ENCODE results near the gene SYT15B.
"Not testable (repeated sequence)": the region's sequence is repeated elsewhere in the genome, so short reads cannot be mapped to it uniquely, and the experiment has no call there.

Gene SYT15B

DNA sequence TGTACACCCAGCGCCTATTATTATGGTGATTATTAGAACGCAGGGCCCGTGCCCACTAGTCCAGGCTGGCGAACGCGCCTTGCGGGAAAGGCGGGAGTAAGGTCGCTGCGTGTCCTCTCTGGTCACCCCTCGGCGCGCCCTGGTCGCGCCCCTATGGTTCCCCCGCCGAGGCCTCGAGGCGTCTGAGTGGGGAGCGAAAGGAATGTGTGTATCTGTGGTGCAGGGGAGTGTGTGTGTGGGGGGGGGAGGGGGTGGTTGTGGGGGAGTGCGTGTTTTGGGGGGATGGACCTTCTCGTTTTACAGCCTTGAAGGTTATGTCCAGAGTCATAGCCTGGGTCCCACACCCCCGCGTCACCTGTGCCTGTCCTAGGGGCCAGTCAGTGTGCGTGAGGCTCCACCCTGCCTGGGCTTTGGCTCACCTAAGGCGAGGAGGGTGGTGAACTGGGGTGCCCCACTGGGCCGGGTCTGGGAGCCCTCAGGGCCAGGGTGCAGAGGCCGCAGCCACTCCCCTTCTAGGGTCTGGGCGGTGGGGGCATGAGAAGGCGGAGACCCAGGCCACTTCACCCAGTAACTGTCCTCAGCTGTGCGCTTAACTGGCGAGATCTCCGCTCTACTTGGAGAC, at the start of gene SYT15B:
Gene SYT15B (minus strand): TSS at position 39 of the 622 bp plus-strand sequence. CDS start 952 bp downstream, outside the sequence.
- DNase-seq (ENCODE audit: low read depth in 1 of 2, low spot score in 1 of 2): not testable (repeated sequence)

DNA sequence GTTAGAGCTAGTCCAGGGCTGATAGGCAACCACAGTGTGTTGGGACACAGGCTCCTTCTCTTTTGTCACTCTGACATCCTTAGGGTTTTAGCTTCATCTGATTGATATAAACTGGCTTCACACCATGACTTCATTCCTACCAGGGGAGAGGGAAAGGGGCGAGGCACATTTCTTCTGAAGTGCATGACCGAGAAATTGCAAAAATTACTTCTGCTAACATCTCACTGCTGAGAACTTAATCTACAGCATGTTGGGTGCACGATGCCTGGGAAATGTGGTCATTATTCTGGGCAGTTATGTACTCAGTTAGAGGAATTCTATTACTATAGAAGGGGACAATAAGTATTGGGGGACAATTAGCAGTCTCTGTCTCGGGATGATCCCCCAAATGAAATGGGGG, 16.2 kb upstream of the SYT15B start:
- not testable (repeated sequence) for DNase-seq (ENCODE audit: low read depth in 1 of 2, low spot score in 1 of 2)

DNA sequence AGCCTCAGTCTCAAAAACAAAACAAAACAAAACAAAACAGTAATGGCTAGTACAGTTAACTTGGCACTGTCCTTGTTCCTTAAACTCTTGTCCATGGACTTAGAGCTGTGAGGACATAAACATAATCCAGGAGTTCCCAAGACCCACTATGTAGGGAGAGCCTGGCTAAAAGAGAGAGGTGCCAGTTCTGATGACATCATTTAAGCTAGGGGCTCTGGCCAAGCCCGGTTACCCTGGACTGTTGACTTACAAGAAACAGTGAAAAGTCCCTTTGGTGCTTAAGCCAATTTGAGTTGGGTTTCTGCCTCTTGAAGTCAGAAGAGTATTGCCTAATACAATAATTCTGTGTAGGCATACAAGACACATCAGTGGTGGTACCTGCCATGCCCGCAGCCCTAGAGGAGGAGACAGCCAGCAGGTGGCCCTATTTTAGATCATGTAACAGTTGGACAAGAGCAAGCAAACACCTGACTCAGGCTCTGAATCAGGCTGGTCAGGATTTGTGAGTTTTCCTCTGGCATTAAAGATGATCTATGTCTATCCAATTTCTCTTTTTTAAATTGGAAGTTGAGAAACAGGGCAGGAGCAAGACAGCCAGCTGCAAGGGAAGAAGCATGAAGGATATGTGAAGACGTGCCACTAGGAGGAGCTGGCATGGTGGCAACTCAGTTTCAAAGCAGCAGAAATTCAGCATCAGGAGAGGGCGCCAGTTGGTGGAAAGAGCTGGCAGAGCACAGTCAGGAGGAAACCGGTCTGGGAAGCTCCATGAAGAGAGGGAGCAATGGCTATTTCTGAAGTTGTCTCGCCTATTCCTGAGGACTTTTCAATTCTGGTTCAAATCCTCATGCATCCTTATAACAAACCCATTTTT, 12.2 kb upstream of the SYT15B start:
- DNase-seq (ENCODE audit: low read depth in 1 of 2, low spot score in 1 of 2): not testable (repeated sequence)

DNA sequence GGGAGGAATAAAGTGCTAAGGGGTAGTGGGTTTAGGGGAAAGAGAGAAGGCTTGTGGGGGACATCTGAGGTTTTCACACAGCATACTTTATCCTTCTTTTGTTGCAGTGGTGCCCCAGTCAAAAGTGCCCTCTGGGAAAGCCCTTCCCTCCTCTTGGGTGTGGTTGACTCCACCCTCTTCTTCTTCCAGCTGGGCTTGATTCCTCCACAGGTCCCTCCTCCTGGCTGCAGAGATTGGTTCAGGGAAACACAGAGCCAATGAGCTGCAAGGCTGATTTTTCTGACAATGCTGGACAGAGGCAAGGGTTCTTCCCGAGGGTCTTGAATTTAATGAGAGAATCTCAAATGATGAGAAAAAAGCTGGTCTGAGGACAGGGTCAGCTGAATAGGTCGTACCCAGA, 7.4 kb upstream of the SYT15B start:
- not testable (repeated sequence) for DNase-seq (ENCODE audit: low read depth in 1 of 2, low spot score in 1 of 2)

DNA sequence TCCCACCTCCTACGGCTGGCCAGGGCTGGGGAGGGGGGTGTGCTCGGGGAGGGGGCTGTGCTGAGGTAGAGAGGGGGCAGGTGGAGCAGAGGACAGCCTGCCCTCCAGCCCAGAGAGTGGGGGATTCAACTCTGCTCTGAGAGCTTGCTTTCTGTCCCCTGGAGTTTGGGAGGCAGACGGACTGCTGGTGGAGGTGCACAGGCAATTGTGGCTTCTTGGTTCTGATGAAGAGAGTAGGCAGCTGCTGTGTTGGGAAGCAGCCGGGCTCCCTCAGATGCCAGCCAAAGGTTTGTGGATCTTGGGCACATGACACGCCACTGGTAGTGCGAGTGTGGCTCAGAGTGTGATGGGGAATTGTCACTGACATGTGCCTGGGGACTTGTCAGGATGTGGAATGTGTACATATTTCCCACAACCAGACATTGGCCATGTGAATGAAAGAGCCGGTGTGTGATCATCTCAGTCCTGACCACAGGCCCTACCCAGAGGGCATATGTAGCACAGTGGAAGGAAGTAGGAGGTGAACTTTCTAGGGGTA, 5.3 kb upstream of the SYT15B start:
- not testable (repeated sequence) for DNase-seq (ENCODE audit: low read depth in 1 of 2, low spot score in 1 of 2)

DNA sequence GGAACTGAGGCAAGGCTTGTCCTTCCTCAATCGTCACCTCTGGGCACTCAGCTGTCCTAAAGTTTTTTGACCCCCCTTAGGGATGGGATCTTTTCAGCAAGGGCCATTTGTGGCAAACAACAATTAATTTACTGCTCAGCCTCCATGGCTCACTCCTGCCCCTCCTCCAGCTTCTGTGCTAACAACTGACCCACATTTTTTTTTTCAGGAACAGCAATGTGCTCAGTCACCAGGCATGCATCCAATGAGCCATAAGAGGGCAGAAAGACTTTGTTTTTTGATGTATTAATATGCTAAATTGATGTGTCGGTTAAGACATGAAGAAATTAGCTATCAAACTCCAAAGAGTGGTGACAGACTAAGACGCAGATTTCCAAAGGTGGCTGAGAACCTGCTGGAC, 4.7 kb upstream of the SYT15B start:
- not testable (repeated sequence) for DNase-seq (ENCODE audit: low read depth in 1 of 2, low spot score in 1 of 2)

DNA sequence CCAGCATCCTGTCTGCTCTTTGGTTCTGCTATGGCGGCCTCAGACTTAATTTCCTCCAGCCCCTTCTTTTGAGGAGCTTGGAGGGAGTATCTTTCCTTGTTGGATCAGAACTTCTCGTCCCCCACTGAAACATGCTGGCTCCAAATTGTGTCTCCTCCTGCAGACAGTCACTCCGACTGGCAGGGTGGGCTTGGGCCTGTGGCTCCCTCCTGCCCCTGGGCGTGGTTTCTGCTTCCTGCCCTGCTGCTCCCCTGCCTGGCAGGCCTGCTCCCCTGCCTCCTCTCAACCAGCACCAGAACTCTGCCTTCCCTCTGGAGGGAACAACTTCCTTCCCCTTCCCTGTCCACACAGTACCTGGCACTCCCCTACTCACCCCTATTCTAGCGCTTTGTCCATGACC, 3.8 kb upstream of the SYT15B start:
- DNase-seq (ENCODE audit: low read depth in 1 of 2, low spot score in 1 of 2): not testable (repeated sequence)

DNA sequence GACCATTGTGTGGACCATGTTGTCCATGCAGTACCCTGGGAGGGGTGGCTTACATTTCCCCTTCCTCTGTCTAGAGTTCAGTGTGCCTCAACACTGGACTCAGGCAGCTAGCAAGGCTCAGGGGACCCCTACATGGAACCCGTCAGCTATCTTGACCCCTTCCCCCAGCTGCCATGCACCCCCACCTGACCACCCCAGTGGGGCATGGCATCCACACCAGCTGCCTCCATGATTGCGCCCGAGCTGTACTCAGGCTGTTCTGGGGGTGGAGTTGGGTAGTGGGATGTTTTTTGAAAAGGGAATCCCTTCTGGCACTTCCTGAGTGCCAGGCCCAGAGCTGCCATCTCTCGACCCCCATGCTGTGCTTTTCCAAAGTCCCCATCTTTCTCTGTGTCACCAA, 1.8 kb upstream of the SYT15B start:
- not testable (repeated sequence) for DNase-seq (ENCODE audit: low read depth in 1 of 2, low spot score in 1 of 2)

DNA sequence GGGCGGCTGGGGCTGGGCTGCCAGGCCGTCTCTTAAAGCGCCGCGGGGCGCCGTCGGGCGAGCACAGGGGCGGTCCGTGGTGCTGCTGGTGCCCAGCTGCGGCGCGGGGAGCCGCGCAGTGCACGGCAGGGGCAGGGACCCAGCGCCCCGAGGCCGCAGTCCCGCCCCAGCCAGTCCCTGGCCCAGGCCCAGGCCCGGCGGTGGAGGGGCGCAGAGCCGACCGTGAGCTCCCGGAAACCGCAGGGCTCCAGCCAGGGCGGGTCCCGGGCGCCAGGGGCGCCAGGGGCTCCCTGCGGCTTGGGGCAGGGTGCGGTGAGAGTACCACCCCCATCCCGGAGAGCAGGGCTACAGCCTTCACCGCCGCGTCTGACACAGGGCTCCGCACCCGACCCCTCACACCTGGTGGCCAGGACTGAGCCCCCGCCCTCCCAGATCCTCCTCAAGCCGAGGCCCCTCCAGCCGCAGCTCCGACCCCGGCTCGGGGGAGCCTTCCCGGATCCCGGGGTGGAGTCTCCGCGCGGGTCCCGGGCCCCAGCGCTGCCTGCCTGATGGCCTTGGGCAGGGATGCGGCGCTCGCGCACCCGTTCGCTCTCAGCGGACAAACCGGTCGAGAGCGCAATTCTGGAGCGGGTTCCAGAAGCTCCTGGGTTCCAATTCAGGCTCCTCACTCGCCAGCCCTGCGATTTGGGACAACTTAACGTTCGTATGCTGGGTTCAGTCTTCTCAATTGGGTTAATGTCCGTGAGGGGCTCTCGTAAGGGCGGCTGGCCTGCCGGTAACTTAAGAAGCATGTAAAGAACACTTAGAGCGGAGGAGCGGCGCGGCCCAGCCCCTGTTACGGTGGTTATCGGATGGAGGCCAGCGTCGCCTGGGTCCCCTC, 478 bp downstream of the SYT15B start:
- not testable (repeated sequence) for DNase-seq (ENCODE audit: low read depth in 1 of 2, low spot score in 1 of 2)

DNA sequence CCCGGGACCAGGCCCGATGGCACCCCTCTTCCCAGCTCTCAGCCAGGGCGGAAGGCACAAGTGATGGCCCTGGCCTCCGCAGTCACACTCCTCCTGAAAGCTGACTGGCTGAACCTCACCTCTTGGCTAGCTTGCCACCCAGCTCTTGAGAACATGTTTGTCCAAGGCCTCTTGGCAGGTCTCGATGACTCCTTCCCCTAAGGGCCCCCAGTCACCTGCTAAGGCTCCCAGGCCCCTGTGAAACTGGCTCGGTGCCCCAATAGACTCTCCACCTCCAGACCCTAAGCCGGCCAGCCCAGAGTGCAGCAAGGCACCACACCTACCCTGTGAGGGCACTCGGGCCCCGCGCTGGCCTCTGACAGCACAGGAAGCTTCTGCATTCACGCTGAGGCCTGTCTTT, 4.5 kb downstream of the SYT15B start:
- not testable (repeated sequence) for DNase-seq (ENCODE audit: low read depth in 1 of 2, low spot score in 1 of 2)

DNA sequence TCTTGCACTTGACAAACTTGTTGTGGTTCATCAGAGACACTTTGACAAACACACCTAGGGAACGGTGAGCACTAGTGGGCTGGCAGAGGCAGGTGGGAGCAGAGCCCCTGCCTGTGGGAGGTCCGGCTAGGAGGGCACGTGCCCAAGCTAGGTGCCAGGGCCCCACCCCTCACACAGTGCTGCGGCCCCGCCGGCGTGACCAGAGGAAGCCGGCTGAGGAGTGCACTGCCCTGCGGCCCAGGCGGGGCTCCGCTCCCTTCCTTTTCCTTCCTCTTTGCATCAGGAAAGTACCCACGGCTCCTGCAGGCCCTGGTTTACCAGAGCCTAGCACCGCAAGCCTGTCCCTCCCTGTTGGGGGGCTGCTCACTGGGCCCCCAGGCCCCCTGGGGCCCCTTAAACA, 7.2 kb downstream of the SYT15B start:
- not testable (repeated sequence) for DNase-seq (ENCODE audit: low read depth in 1 of 2, low spot score in 1 of 2)

DNA sequence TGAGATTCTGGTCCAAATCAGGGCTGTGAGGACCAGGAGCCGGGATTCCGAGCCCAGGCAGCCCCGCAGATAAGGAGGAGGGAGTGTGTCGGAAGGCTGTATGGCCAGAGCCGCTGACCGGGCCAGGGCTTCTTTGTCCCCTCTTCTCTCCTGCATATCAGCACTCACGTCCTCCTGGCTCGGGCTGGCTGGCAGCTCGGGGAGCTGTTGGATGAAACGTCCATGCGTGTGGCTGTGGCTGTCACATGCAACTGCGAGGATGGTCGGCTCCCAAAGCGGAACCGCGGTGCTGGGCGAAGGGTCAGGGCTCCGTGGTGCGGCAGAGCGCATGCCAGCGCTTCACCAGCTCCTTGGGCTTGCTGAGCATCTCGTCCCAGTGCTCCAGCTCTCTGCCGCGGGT, 9.5 kb downstream of the SYT15B start:
- not testable (repeated sequence) for DNase-seq (ENCODE audit: low read depth in 1 of 2, low spot score in 1 of 2)

DNA sequence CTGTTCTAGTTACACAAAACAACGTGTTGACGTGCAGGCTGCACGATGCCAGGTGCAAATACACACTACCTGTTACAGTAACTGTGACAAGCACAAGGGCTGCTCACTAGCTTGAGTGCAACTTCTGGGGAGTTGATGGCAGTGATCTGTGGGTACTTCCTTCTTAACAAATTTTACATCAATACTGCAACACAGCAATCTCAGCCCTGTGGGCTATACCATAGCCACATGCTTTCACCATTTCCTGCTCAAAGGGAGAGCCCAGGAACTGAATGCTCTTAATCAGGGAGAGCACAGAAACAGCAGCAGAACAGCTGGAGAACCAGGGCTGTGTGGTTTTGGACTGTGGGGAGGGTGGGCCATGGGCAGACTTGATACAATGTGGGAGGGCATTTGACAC, 10.2 kb downstream of the SYT15B start:
- DNase-seq (ENCODE audit: low read depth in 1 of 2, low spot score in 1 of 2): not testable (repeated sequence)

DNA sequence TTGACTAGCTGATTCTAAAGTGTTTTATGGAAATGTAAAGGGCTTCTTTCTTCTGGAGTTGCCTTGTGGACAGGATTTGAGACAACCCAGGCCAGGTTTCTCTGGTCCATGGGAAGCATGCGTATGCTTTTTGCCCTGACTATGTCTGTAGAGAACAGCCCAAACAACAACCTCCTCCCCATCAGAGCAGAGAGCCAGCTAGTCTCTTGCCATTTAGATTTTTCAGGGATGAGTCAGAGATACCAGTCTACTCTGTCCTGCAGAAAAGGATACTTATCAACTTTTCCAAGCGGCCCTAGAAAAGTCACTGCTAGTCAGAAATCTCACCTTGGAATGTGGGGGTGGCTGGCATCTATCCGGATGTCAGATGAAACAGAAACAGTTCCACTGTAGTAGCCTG, 11.6 kb downstream of the SYT15B start:
- DNase-seq (ENCODE audit: low read depth in 1 of 2, low spot score in 1 of 2): not testable (repeated sequence)

DNA sequence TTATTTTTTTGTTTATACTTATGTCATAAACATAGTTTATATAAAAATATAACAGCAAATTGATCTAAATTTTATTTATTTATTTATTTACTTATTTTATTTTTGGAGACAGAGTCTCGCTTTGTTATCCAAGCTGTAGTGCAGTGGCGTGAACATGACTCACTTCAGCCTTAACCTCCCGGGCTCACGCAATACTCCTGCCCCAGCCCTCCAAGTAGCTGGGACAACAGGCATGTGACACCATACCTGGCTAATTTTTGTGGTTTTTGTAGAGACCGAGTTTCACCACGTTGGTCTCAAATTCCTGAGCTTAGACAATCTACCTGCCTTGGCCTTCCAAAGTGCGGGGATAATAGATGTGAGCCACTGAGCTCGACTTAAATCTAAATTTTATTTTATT, 13.0 kb downstream of the SYT15B start:
- DNase-seq (ENCODE audit: low read depth in 1 of 2, low spot score in 1 of 2): not testable (repeated sequence)

DNA sequence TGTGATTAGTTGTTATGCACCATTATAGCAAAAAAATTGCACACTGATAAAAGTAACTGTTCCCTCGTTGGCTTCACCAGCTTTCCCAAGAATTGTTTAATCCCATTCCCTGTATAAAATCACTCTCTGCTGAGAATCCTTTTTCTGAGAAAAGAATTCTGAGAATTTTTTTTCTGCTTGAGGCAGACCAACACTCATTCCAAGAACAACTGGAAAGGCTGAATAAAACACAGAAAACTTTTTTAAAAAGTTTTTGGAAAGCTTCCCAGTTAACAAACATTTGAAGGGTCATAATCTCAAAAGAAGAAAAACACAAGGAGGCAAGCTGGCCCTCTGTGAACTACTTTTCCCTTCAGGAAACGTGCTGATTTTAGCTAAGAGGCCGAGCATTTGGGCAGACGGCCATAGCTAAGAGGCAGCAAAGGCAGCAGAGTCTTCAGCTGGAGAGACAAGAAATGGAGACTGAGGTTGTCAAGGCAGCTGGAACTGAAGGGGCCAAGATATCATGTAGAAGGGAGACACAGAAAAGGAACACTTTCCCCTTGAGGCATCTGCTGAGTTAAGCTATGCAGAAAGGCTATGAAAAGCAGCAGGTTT, 16.5 kb downstream of the SYT15B start:
- not testable (repeated sequence) for DNase-seq (ENCODE audit: low read depth in 1 of 2, low spot score in 1 of 2)

DNA sequence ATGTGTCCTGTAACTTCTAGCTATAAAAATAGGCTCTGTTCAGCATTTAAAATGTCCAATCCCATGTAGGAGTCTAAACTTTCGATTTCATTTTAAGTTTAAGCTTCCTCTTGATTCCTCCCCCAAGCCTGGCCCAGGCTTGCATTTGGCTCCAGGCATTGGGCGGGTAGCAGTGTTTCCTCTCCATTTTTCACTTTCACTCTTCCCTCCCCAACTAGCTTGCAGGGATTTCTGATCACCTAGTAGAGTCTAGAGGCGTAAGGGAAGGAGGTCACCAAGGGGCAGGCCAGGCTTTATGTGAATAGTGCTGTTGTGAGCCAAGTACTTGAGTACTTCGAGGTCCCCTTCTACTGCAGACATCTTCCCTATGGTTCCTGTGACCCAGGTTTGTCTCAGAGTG, 18.5 kb downstream of the SYT15B start:
- not testable (repeated sequence) for DNase-seq (ENCODE audit: low read depth in 1 of 2, low spot score in 1 of 2)

DNA sequence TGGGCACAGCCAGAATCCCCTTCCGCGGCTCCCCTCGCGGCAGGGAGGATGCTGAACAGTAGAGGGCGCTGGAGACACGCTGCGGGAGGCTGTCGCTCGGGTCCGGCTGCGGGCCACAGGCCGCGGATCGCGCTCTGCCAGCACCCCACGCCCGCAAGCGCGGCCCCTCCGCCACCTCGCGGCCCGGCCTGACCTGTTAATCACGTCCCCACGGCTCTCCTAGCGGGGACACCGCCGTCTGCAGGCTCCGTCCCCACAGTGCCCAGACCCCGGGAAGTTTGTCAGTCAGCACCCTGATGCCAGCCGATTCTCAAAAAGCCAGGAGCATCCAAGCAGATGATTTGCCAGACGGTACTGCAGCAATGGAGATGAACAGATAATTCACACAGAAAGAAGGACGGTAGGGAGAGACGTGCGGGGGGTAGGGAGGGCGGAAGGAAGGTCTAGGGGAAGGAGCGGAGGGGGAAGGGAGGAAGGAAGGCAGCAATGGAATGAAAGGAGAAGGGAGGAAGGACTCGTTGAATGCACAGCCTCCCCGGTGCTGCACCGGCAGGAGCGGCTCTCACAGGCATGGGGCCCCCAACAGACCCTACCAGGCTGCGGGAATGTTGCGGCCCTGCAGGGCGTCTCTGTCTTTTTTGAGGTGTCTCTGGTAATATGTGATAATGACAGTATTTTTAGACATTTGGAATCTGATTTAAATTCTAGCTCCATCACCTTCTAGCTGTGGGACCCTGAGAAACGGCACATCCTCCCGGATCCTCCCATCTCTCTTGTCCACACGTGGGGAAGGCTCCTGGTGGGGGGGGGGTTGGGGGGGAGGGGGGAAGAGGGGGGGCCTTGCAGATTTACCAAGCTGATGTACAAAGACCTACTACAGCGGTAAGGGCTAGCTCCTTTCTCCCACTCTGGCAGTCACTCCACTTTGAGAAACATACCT, 19.5 kb downstream of the SYT15B start:
- DNase-seq (ENCODE audit: low read depth in 1 of 2, low spot score in 1 of 2): peak in 1 of 2 donors; percentile 1

DNA sequence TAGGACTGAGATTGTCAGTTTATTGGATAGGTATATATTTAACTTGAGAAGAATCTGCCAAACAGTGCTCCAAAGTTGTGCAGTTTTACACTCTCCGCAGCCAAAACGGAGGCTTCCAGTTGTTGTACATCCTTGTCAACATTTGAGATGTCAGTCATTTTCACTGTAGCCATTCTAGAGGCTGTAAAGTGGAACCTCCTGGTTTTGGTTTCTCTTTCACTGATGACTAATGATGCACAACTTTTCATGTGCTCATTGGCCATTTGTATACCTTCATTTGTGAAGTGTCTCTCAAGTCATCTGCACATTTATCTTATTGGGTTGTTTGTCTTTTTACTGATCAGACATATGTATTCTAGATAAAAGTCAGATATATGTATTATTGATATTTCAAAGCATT, 22.5 kb downstream of the SYT15B start:
- DNase-seq (ENCODE audit: low read depth in 1 of 2, low spot score in 1 of 2): not testable (repeated sequence)

DNA sequence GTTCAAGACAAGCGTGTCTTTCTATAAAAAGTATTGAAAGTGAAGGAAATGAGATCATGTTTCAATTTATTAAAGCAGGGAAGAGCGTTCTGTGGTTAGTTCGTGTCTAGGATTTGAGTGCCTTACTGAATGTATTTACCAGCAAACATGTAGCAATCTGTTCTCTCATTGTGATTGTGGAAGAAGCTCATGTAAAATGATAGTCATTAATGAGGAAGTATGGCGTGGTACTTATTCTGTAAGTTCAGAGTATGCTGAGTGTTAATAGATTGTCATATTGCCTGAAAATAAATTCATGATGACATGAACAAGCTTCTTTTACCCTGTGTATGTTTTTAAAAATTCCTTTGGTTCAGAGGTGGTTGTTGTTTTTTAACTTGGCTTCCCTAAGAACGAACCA, 32.5 kb downstream of the SYT15B start:
- DNase-seq (ENCODE audit: low read depth in 1 of 2, low spot score in 1 of 2): not testable (repeated sequence)

Data from activated CD4-positive, alpha-beta T cell treated with anti-CD3 and anti-CD28 coated beads, Interleukin-2, amount 50 U/mL, for 24 hours (primary cell).